GM19328 (cell line): ENCODE measurements around the gene DOCK4.
A peak's percentile ranks its signal among the peaks of the same experiment; 100 is the strongest.

Experiments used
- ATAC-seq: cut with Tn5 transposase; IDR thresholded peaks from one replicate; pipeline ENCODE4 v1.9.1; 2021; ENCODE audit warnings: mild to moderate bottlenecking, moderate library complexity; ENCODE audit not compliant: unreplicated experiment

The DOCK4 gene

GRCh38 chr7:112223310-112223709 lies 17.1 kb upstream of the DOCK4 start:
- no peak for ATAC-seq

- ATAC-seq, result no peak
Observed at GRCh38 chr7:112220877-112221434, 14.8 kb upstream of the DOCK4 start.

- no peak for ATAC-seq
Observed at GRCh38 chr7:112215787-112216186, 9.6 kb upstream of the DOCK4 start.

- ATAC-seq, result no peak
Observed at GRCh38 chr7:112214883-112215282, 8.7 kb upstream of the DOCK4 start.

GRCh38 chr7:112214268-112214667 lies 8.1 kb upstream of the DOCK4 start:
- no peak for ATAC-seq

GRCh38 chr7:112213735-112214134 lies 7.5 kb upstream of the DOCK4 start:
- ATAC-seq, result no peak

- ATAC-seq, result no peak
Observed at GRCh38 chr7:112212571-112212970, 6.4 kb upstream of the DOCK4 start.

GRCh38 chr7:112211348-112211907 lies 5.2 kb upstream of the DOCK4 start:
- ATAC-seq, result no peak

GRCh38 chr7:112207765-112208164 lies 1.6 kb upstream of the DOCK4 start:
- ATAC-seq, result no peak

GRCh38 chr7:112206991-112207592 lies 893 bp upstream of the DOCK4 start:
- no peak for ATAC-seq

- ATAC-seq, result peak; percentile 5
Observed at GRCh38 chr7:112205343-112206237, 609 bp downstream of the DOCK4 start.

- ATAC-seq, result no peak
Observed at GRCh38 chr7:112204499-112205342, 1.5 kb downstream of the DOCK4 start.

GRCh38 chr7:112203365-112203739 lies 2.8 kb downstream of the DOCK4 start:
- ATAC-seq, result no peak

- no peak for ATAC-seq
Observed at GRCh38 chr7:112202816-112203215, 3.4 kb downstream of the DOCK4 start.

- no peak for ATAC-seq
Observed at GRCh38 chr7:112201839-112202238, 4.4 kb downstream of the DOCK4 start.

- no peak for ATAC-seq
Observed at GRCh38 chr7:112201411-112201810, 4.8 kb downstream of the DOCK4 start.

- ATAC-seq, result no peak
Observed at GRCh38 chr7:112199672-112200071, 6.5 kb downstream of the DOCK4 start.

GRCh38 chr7:112199035-112199655 lies 7.1 kb downstream of the DOCK4 start:
- no peak for ATAC-seq

GRCh38 chr7:112197322-112197721 lies 8.9 kb downstream of the DOCK4 start:
- ATAC-seq, result no peak

GRCh38 chr7:112195717-112196116 lies 10.5 kb downstream of the DOCK4 start:
- ATAC-seq, result no peak
